BJ (cell line): Measurements from ENCODE around the gene NXNL2. TPM values are rescaled to one million over a fixed set of nuclear protein-coding genes. Genes with fewer than 3 reads are reported as not detected.

Experiments
- CTCF ChIA-PET: fragments of 350-600 bp; formaldehyde crosslinking; extraction: SDS; loops from one replicate; lab custom pipeline; 2021; ENCODE audit warnings: antibody characterized with exemption, inconsistent platforms; lab: Yijun Ruan, JAX
- POLR2A ChIA-PET: fragments of 300-600 bp; sonication (Branson Sonifier 250); formaldehyde crosslinking; extraction: SDS; loops from one replicate; lab custom pipeline; 2021; ENCODE audit warnings: antibody characterized with exemption; lab: Charles Lee
- DNase-seq: peaks from one replicate; pipeline ENCODE4 v3.0.0-alpha.2; 2011; ENCODE audit warnings: low read depth
- H3K27me3 ChIP-seq: 2 replicates; pipeline ENCODE4 v1.6.0; 2011; ENCODE audit warnings: low read length; ENCODE audit not compliant: control insufficient read depth, insufficient read depth
- H3K36me3 ChIP-seq: 2 replicates; pipeline ENCODE4 v1.5.1; 2011; ENCODE audit warnings: low read length; ENCODE audit not compliant: control insufficient read depth, insufficient read depth
- H3K4me3 ChIP-seq: 2 replicates; pipeline ENCODE4 v1.5.1; 2011; ENCODE audit warnings: low read depth, mild to moderate bottlenecking, control low read depth, low read length
- polyA plus RNA-seq: library from polyadenylated mRNA; depleted of rRNA; stranded (reverse); fragments of >200 nt; gene quantifications from 2 replicates; pipeline ENCODE4 v1.2.3, GENCODE V29; 2011
- TF ChIP-seq, protein P1 (sequence below): IDR thresholded peaks from 2 replicates; pipeline ENCODE4 v1.5.1; 2011; ENCODE audit warnings: low read depth, mild to moderate bottlenecking, control low read depth, inconsistent platforms, low read length, moderate library complexity; ENCODE audit not compliant: insufficient read depth

The NXNL2 gene
- polyA plus RNA-seq, 1 experiment = 5.5 TPM

DNA sequence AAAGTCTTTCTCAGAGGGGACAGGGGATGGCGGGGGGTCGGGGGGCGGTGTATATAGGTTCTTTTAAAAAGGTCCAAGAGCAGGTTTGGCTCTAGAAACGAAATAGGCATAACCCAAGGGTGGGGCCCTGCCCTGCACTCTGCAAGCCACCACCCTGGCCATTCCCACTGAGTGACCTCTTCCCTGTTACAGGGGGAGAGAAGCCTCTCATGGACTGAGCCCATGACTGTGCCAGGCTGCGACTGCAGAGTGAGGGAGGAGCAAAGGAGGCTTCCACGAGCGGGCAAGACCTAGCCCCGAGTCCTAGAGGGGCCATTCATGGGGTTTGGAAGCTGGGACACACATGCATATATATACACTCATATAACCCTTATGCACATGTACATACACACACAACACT is 10.1 kb upstream of the NXNL2 start:
- ChIA-PET POLR2A (no interaction called here), CTCF (no interaction called here)
- no peak overlapping the region for H3K4me3 ChIP-seq
- no peak for DNase-seq
- no peaks in the 10 kb centered on the region; the same call in 1 of the 2 replicates for H3K36me3 ChIP-seq
- H3K27me3 ChIP-seq = no peaks in the 10 kb centered on the region
- TF ChIP-seq, protein P1, sequence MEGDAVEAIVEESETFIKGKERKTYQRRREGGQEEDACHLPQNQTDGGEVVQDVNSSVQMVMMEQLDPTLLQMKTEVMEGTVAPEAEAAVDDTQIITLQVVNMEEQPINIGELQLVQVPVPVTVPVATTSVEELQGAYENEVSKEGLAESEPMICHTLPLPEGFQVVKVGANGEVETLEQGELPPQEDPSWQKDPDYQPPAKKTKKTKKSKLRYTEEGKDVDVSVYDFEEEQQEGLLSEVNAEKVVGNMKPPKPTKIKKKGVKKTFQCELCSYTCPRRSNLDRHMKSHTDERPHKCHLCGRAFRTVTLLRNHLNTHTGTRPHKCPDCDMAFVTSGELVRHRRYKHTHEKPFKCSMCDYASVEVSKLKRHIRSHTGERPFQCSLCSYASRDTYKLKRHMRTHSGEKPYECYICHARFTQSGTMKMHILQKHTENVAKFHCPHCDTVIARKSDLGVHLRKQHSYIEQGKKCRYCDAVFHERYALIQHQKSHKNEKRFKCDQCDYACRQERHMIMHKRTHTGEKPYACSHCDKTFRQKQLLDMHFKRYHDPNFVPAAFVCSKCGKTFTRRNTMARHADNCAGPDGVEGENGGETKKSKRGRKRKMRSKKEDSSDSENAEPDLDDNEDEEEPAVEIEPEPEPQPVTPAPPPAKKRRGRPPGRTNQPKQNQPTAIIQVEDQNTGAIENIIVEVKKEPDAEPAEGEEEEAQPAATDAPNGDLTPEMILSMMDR = no peak

DNA sequence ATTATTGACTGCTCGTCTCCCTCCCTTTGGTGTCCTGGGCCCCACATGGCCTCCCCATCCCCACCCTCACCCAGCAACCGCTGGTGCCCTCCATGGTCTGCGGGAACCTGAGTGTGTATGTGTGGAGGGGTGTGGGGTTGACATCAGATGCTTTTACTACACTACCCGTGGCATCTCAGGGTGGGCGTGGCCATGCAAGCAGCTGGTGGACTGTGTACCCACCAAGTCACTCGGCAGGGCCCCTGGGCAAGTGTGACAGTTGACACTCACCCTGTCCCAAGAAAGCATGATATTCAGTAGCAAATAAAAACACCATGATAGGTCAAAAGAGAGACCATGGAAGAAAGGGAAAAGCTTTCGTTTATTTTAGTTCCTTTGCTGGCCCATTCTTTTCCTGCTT is 7.4 kb upstream of the NXNL2 start:
- POLR2A ChIA-PET = no interaction called here
- TF ChIP-seq, protein P1 = no peak
- CTCF ChIA-PET = no interaction called here
- Histone ChIP-seq H3K36me3 (no peaks in the 10 kb centered on the region; the same call in 1 of the 2 replicates), H3K27me3 (no peaks in the 10 kb centered on the region), H3K4me3 (no peak overlapping the region)
- no peak for DNase-seq

DNA sequence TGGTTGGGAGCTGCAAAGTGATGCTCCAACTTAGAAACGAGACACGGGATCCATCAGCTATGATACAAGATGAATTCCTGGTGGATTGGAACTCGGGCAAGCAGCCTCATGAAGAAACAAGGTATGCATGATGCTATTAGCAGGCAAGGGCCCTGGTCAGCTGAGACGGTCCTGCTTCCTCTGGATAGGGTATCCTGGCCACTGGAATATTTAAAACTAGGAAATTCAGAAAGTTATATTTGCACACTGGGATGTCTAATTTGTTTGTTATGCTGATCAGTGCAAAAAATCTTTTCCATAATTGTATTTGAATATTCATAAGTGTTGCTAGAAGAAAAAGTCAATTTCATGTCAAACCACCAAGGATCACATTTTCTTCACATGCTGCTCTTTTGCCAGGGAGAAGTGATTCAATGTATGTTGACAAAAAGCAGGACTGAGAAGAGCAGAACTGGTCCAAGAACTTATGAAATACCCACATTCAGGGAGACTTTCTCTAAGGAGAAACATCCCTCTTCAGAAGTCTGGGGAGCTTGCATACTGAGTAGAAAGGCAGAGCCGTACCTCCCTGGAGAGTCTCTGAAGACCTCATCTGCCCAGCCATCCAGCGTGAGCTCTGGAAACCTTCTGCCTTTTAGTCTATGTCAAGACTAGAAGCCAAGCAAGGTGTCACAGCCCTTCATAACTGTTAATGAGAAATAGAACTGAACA is 6.7 kb upstream of the NXNL2 start:
- TF ChIP-seq, protein P1 = no peak
- CTCF ChIA-PET = interaction anchor here (0.7 kb wide), 2 partner anchors 95 to 293 kb away, joined by 3 read pairs; no protein-coding TSS in a partner anchor
- Histone ChIP-seq H3K4me3 (no peak overlapping the region), H3K36me3 (no peaks in the 10 kb centered on the region; the same call in 1 of the 2 replicates), H3K27me3 (no peaks in the 10 kb centered on the region)
- no peak for DNase-seq
- POLR2A ChIA-PET = no interaction called here

DNA sequence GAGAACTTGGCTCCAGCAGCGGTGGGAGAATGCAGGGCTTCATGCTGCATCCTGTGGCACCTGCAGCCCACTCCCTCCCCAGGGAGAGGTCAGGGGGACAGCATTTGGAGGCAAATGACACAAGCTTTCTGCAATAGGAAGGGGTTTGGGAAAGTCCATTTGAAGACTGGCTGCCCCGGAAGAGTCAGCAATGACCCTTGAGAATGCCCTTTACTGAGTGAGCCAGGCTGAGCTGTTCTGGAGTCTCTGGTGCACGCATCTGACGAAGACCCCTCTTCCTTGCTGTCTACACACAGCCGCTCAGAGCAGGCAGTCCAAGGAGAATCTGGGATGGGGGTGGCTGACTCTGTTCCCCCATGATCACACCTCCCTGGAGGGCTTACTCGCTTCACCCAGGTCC is 5.5 kb upstream of the NXNL2 start:
- TF ChIP-seq, protein P1 = no peak
- no peak for DNase-seq
- POLR2A ChIA-PET = no interaction called here
- Histone ChIP-seq H3K36me3 (no peaks in the 10 kb centered on the region; the same call in 1 of the 2 replicates), H3K27me3 (no peaks in the 10 kb centered on the region), H3K4me3 (no peak overlapping the region)
- CTCF ChIA-PET = no interaction called here

DNA sequence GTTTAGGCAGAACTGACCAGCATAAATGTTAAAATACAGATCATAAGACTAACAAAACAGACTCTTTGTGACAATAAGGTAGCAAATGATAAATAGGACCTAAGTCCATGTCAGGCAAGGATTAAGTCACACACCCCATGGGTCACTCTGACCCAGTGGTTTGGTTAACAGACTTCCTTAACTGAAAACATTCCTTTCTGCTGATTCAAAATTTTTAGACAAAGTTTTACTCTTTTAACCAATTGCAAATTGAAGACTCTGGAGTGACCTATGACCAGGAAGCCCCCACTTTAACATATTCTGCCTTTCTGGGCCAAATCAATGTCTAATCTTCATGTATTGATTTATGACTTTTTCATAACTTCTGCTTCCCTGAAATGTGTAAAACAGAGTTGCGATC is 4.9 kb upstream of the NXNL2 start:
- POLR2A ChIA-PET = no interaction called here
- CTCF ChIA-PET = no interaction called here
- TF ChIP-seq, protein P1 = no peak

More for the DNA sequence above, 4.9 kb upstream of the NXNL2 start:
- Histone ChIP-seq H3K4me3 (no peak overlapping the region), H3K27me3 (no peaks in the 10 kb centered on the region), H3K36me3 (no peaks in the 10 kb centered on the region; the same call in 1 of the 2 replicates)
- peak; percentile 53 for DNase-seq
